ENCODE measurements around the gene FSTL5.

DNA sequence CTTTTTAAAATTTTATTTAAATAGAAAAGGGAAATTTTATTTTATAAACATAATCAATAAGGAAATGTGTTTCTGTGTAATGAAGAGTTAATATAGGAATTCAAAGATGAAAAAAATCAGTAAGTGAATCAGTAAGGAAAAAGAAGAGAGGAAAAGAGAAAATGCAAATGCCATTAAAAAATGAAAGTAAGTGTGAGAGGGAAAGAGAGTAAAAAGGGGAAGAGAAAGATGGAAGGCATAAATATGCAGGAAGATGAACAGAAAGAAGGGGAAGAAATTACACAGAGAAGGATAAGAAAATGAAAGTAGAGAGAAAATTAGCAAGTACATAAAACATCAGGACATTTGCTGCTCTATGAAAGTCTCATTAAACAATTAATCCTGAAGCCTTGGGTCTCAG is 349.9 kb downstream of the FSTL5 start:
- TF ChIP-seq, protein P1, sequence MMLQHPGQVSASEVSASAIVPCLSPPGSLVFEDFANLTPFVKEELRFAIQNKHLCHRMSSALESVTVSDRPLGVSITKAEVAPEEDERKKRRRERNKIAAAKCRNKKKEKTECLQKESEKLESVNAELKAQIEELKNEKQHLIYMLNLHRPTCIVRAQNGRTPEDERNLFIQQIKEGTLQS (IDR thresholded peaks at IDR 0.05), result no peak
- no peak for TF ChIP-seq EZH2 (IDR thresholded peaks at IDR 0.05)
- TF ChIP-seq SIN3A (IDR thresholded peaks at IDR 0.05; ENCODE audit: low read depth), result no peak
- no peak for TF ChIP-seq CTCF (IDR thresholded peaks at IDR 0.05 in 2 of 3, conservative IDR thresholded peaks at IDR 0.05 in 1 of 3; ENCODE audit: borderline replicate concordance in 1 of 3, insufficient read depth in 1 of 3, low read depth in 2 of 3, low read length in 2 of 3)
- TF ChIP-seq CBX3 (IDR thresholded peaks at IDR 0.05; ENCODE audit: low read depth), result no peak
- no peak for TF ChIP-seq SP1 (IDR thresholded peaks at IDR 0.05; ENCODE audit: low read depth)
- TF ChIP-seq REST (IDR thresholded peaks at IDR 0.05; ENCODE audit: low read depth), result no peak
- TF ChIP-seq YY1 (IDR thresholded peaks at IDR 0.05; ENCODE audit: extremely low read depth, insufficient replicate concordance, low read depth, low read length), result no peak
- TF ChIP-seq FOSL1 (IDR thresholded peaks at IDR 0.05; ENCODE audit: low read depth), result no peak
- TF ChIP-seq POLR2A (IDR thresholded peaks at IDR 0.05; ENCODE audit: borderline replicate concordance, extremely low read depth, insufficient read depth, insufficient read length), result no peak
- no peak for TF ChIP-seq EGR1 (IDR thresholded peaks at IDR 0.05; ENCODE audit: low read depth)
- TF ChIP-seq POLR2AphosphoS5 (IDR thresholded peaks at IDR 0.05; ENCODE audit: low read depth, low read length), result no peak
